ENCODE measurements around the gene PTPN1. TPM values are rescaled to one million over a fixed set of nuclear protein-coding genes. Genes with fewer than 3 reads are reported as not detected.
A peak's percentile ranks its signal among the peaks of the same experiment; 100 is the strongest.

PTPN1 gene
- total and polyA plus RNA-seq, 2 of the 13 experiments (the other 11 are each of a cell fraction or from before 2014, with no cell fraction given): 17.7 to 37.2 TPM

GRCh38 chr20:50600281-50600895 lies 90.2 kb downstream of the PTPN1 start (continued):
- TF ChIP-seq ZNF414 (CRISPR knock-in tag; IDR thresholded peaks at IDR 0.05) (no peak), MED8 (CRISPR knock-in tag; IDR thresholded peaks at IDR 0.05; ENCODE audit: insufficient replicate concordance) (no peak), PRMT3 (CRISPR knock-in tag; IDR thresholded peaks at IDR 0.05; ENCODE audit: borderline replicate concordance, low read depth) (no peak), PHB2 (IDR thresholded peaks at IDR 0.05; ENCODE audit: partially characterized antibody) (no peak), RBM22 (optimal IDR thresholded peaks at IDR 0.05; ENCODE audit: low read length) (no peak), HIVEP1 (CRISPR knock-in tag; IDR thresholded peaks at IDR 0.05) (no peak), ZMYM3 (CRISPR knock-in tag; IDR thresholded peaks at IDR 0.05) (0 out of 2 replicates have a peak, but pooled peaks have one; percentile 68), CREM (IDR thresholded peaks at IDR 0.05) (no peak), CREM (CRISPR knock-in tag; IDR thresholded peaks at IDR 0.05) (no peak)

- CTCF ChIA-PET (ENCODE audit: low intra/inter-chr PET ratio, low total read pairs): no interaction called here
- no peak for FAIRE-seq
- BruUV-seq (replicated peaks): no TSS peak
- TF ChIP-seq GPBP1L1 (CRISPR knock-in tag; IDR thresholded peaks at IDR 0.05) (no peak), ZSCAN30 (CRISPR knock-in tag; IDR thresholded peaks at IDR 0.05) (no peak), ZBTB49 (CRISPR knock-in tag; IDR thresholded peaks at IDR 0.05; ENCODE audit: borderline replicate concordance) (no peak), POLR2AphosphoS5 (IDR thresholded peaks at IDR 0.05; ENCODE audit: low read depth, low read length) (no peak), NR2F1 (CRISPR knock-in tag; IDR thresholded peaks at IDR 0.05) (no peak), CAMTA2 (CRISPR knock-in tag; IDR thresholded peaks at IDR 0.05; ENCODE audit: borderline replicate concordance) (no peak)
Observed at GRCh38 chr20:50601511-50602431, 91.6 kb downstream of the PTPN1 start.

More at GRCh38 chr20:50601511-50602431, 91.6 kb downstream of the PTPN1 start:
- ATAC-seq: peak; percentile 19
- H3K4me3 ChIP-seq (replicated peaks in 1 of 3; ENCODE audit: insufficient read depth in 1 of 3, low read depth in 2 of 3, low read length in 3 of 3): no peak overlapping the region
- peaks cover 33% of the 10 kb centered on the region for H3K4me1 ChIP-seq (ENCODE audit: insufficient read depth, low read length)
- intact Hi-C loops (cut with micrococcal nuclease; ENCODE audit: unreplicated experiment): no loop called here
- POLR2A ChIA-PET: no interaction called here
- H3K27me3 ChIP-seq (ENCODE audit: control insufficient read depth in 1 of 2, insufficient read depth in 2 of 2, low read length in 2 of 2): peaks cover 10 to 51% of the 10 kb centered on the region in 2 experiments; a peak in 3 of 5 replicates
- H3K36me3 ChIP-seq (replicated peaks in 1 of 2; ENCODE audit: control insufficient read depth in 1 of 2, insufficient read depth in 2 of 2, low read length in 2 of 2): no peaks in the 10 kb centered on the region
- no peak overlapping the region for H2AFZ ChIP-seq (ENCODE audit: low read length)
- no peaks in the 10 kb centered on the region for H4K20me1 ChIP-seq (ENCODE audit: insufficient read depth, low read length)
- H3K9ac ChIP-seq (ENCODE audit: insufficient read depth, low read depth, low read length): no peak overlapping the region
- 45% methylated on average over 31 of the region's 33 CpGs for WGBS (ENCODE audit: low lambda C conversion rate)
- DNase-seq (ENCODE audit: low spot score): no peak
- H3K4me2 ChIP-seq (ENCODE audit: low read depth, low read length): no peak overlapping the region
- in situ Hi-C loops (cut with HindIII; ENCODE audit: extremely low pct_ligation_motif_present, low pct_unique_long_range_greater_than_20kb): no loop called here
- H3K27ac ChIP-seq (ENCODE audit: extremely low read length, insufficient read depth, low read length): no peak overlapping the region
- no peaks in the 10 kb centered on the region for H3K79me2 ChIP-seq (ENCODE audit: insufficient read depth, low read length)
- no peaks in the 10 kb centered on the region for H3K9me3 ChIP-seq (ENCODE audit: low read length)
